Measurements from ENCODE around the gene ARHGEF37. TPM values are rescaled to one million over a fixed set of nuclear protein-coding genes. Genes with fewer than 3 reads are reported as not detected.

ARHGEF37 gene
- total and polyA plus RNA-seq, 4 donors: 0.71 to 6.1 (median 2.7) TPM

GRCh38 chr5:149544028-149544420 is 37.3 kb upstream of the ARHGEF37 start:
- Histone ChIP-seq H3K4me3 (ENCODE audit: low read depth in 1 of 3, low read length in 3 of 3) (no peak overlapping the region), H3K36me3 (ENCODE audit: control insufficient read depth in 4 of 4, insufficient read depth in 3 of 4, low read depth in 1 of 4, low read length in 3 of 4) (peaks cover 7 to 23% (median 9%) of the 10 kb centered on the region in 4 donors), H3K27ac (ENCODE audit: low read depth in 1 of 2, low read length in 2 of 2) (no peak overlapping the region), H3K4me1 (ENCODE audit: control insufficient read depth in 4 of 4, insufficient read depth in 4 of 4, low read length in 3 of 4) (peaks cover 12 to 43% (median 29%) of the 10 kb centered on the region in 4 donors), H3K27me3 (ENCODE audit: control insufficient read depth in 4 of 4, insufficient read depth in 4 of 4, low read length in 3 of 4) (no peaks in the 10 kb centered on the region), H3K9me3 (ENCODE audit: control insufficient read depth in 4 of 4, low read length in 3 of 4) (no peaks in the 10 kb centered on the region), H3K9ac (ENCODE audit: low read depth in 1 of 2, low read length in 2 of 2) (no peak overlapping the region)
- DNase-seq (ENCODE audit: low spot score): no peak
- 71% methylated on average over 3 of the region's 3 CpGs for WGBS
- TF ChIP-seq ZBTB33 (IDR thresholded peaks at IDR 0.05): no peak
- TF ChIP-seq, protein P1, sequence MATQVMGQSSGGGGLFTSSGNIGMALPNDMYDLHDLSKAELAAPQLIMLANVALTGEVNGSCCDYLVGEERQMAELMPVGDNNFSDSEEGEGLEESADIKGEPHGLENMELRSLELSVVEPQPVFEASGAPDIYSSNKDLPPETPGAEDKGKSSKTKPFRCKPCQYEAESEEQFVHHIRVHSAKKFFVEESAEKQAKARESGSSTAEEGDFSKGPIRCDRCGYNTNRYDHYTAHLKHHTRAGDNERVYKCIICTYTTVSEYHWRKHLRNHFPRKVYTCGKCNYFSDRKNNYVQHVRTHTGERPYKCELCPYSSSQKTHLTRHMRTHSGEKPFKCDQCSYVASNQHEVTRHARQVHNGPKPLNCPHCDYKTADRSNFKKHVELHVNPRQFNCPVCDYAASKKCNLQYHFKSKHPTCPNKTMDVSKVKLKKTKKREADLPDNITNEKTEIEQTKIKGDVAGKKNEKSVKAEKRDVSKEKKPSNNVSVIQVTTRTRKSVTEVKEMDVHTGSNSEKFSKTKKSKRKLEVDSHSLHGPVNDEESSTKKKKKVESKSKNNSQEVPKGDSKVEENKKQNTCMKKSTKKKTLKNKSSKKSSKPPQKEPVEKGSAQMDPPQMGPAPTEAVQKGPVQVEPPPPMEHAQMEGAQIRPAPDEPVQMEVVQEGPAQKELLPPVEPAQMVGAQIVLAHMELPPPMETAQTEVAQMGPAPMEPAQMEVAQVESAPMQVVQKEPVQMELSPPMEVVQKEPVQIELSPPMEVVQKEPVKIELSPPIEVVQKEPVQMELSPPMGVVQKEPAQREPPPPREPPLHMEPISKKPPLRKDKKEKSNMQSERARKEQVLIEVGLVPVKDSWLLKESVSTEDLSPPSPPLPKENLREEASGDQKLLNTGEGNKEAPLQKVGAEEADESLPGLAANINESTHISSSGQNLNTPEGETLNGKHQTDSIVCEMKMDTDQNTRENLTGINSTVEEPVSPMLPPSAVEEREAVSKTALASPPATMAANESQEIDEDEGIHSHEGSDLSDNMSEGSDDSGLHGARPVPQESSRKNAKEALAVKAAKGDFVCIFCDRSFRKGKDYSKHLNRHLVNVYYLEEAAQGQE (IDR thresholded peaks at IDR 0.05): no peak
- no peak for TF ChIP-seq JUND (IDR thresholded peaks at IDR 0.05)
- TF ChIP-seq FOXA1 (IDR thresholded peaks at IDR 0.05): no peak
- TF ChIP-seq GABPA (IDR thresholded peaks at IDR 0.05 in 1 of 2, conservative IDR thresholded peaks at IDR 0.05 in 1 of 2): no peak
- TF ChIP-seq TAF1 (conservative IDR thresholded peaks at IDR 0.05): no peak
- TF ChIP-seq, protein P2, sequence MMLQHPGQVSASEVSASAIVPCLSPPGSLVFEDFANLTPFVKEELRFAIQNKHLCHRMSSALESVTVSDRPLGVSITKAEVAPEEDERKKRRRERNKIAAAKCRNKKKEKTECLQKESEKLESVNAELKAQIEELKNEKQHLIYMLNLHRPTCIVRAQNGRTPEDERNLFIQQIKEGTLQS (IDR thresholded peaks at IDR 0.05): no peak

DNA sequence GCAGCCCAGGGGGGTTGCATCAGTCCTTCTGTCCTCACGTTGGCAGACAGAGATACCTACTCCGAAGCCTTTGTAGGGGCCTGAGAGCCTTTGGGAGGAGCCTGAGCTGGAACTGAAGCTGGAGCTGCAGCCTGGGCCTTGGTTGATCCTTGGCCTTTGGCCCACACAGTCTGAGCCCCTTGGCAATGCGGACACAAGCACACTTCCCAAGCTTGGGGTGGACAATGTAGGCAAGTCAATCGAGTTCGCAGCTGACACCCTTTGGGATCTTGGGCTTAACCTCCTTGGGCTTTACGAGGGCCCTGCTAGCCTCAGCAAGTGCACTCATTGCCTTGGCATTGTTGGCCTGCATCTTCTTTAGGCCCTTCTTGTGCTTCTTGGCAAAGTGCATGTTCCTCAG is 36.0 kb upstream of the ARHGEF37 start:
- Histone ChIP-seq H3K27me3 (ENCODE audit: control insufficient read depth in 4 of 4, insufficient read depth in 4 of 4, low read length in 3 of 4) (no peaks in the 10 kb centered on the region), H3K27ac (ENCODE audit: low read depth in 1 of 2, low read length in 2 of 2) (no peak overlapping the region), H3K4me1 (ENCODE audit: control insufficient read depth in 4 of 4, insufficient read depth in 4 of 4, low read length in 3 of 4) (peaks cover 11 to 44% (median 30%) of the 10 kb centered on the region in 4 donors), H3K9me3 (ENCODE audit: control insufficient read depth in 4 of 4, low read length in 3 of 4) (no peaks in the 10 kb centered on the region), H3K4me3 (ENCODE audit: low read depth in 1 of 3, low read length in 3 of 3) (no peak overlapping the region), H3K36me3 (ENCODE audit: control insufficient read depth in 4 of 4, insufficient read depth in 3 of 4, low read depth in 1 of 4, low read length in 3 of 4) (peaks cover 7 to 18% (median 9%) of the 10 kb centered on the region in 4 donors), H3K9ac (ENCODE audit: low read depth in 1 of 2, low read length in 2 of 2) (no peak overlapping the region)
- DNase-seq (ENCODE audit: low spot score): no peak
- TF ChIP-seq HNF4G (IDR thresholded peaks at IDR 0.05): no peak
- TF ChIP-seq, protein P1 (IDR thresholded peaks at IDR 0.05): no peak
- no peak for TF ChIP-seq RAD21 (IDR thresholded peaks at IDR 0.05)
- TF ChIP-seq, protein P2 (IDR thresholded peaks at IDR 0.05): no peak
- TF ChIP-seq CTCF (IDR thresholded peaks at IDR 0.05; ENCODE audit: low read depth, low read length, missing input control): no peak
- TF ChIP-seq GABPA (IDR thresholded peaks at IDR 0.05 in 1 of 2, conservative IDR thresholded peaks at IDR 0.05 in 1 of 2): no peak
- TF ChIP-seq JUND (IDR thresholded peaks at IDR 0.05): no peak
- TF ChIP-seq, protein P3, sequence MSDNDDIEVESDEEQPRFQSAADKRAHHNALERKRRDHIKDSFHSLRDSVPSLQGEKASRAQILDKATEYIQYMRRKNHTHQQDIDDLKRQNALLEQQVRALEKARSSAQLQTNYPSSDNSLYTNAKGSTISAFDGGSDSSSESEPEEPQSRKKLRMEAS (IDR thresholded peaks at IDR 0.05): no peak
- WGBS: 78% methylated on average over 6 of the region's 6 CpGs

Measured in liver (tissue), 9 donors.